GM12878 (cell line): Measurements from ENCODE around the gene CYP27A1. TPM values are rescaled to one million over a fixed set of nuclear protein-coding genes. Genes with fewer than 3 reads are reported as not detected.

ENCODE experiments used
- ATAC-seq: fragments of 200-7000 bp; cut with Tn5 transposase; 3 replicates; pipeline ENCODE4 v1.9.1; 2020; ENCODE audit warnings: mild to moderate bottlenecking, moderate library complexity
- BruUV-seq: library from RNA; stranded (reverse); fragments of 400-500 nt; replicated peaks from 2 replicates; lab custom pipeline; 2021; lab: Mats Ljungman, UMichigan
- CTCF ChIA-PET: fragments of 300-600 bp; sonication (Branson Sonifier 250); formaldehyde crosslinking; extraction: SDS; loops from one replicate; lab custom pipeline; 2021; ENCODE audit warnings: inconsistent platforms; lab: Yijun Ruan, JAX
- POLR2A ChIA-PET: fragments of 350-600 bp; formaldehyde crosslinking; extraction: SDS; loops from one replicate; lab custom pipeline; 2021; ENCODE audit warnings: inconsistent platforms; lab: Charles Lee
- RAD21 ChIA-PET: fragments of 300-600 bp; sonication (Branson Sonifier 250); formaldehyde crosslinking; loops from one replicate; lab custom pipeline; 2023; ENCODE audit warnings: antibody characterized with exemption; ENCODE audit not compliant: unreplicated experiment; lab: Charles Lee
- SMC1A ChIA-PET: fragments of 300-600 bp; sonication (Branson Sonifier 250); formaldehyde crosslinking; loops from one replicate; lab custom pipeline; 2023; ENCODE audit not compliant: unreplicated experiment, uncharacterized antibody; lab: Charles Lee
- DNase-seq: peaks from one replicate; pipeline ENCODE4 v3.0.0-alpha.2; 2011; ENCODE audit warnings: low read depth, low spot score
- FAIRE-seq: peaks from 3 replicates; lab custom pipeline; 2011; peaks lifted over from hg19 to GRCh38; lab: Jason Lieb, UNC
- H2AFZ ChIP-seq: 2 replicates; pipeline ENCODE4 v1.6.0; 2011; ENCODE audit warnings: low read depth, low read length, control low read depth; ENCODE audit not compliant: control insufficient read depth
- H3K27ac ChIP-seq: 2 replicates; pipeline ENCODE4 v1.5.1; 2011; ENCODE audit warnings: control low read depth; ENCODE audit not compliant: control insufficient read depth, insufficient read depth
- H3K27me3 ChIP-seq, 2 experiments: replicated peaks in 1 of 2; 2 replicates each; pipeline versions ENCODE4 v1.6.0 to v1.6.1; 2011; ENCODE audit warnings: low read length in 1 of 2; ENCODE audit not compliant: control insufficient read depth in 2 of 2, insufficient read depth in 2 of 2
- H3K36me3 ChIP-seq, 2 experiments: 2 replicates each; pipeline ENCODE4 v1.5.1; 2011; ENCODE audit warnings: low read length in 1 of 2; ENCODE audit not compliant: control insufficient read depth in 2 of 2, insufficient read depth in 2 of 2
- H3K4me1 ChIP-seq: 2 replicates; pipeline ENCODE4 v1.6.1; 2011; ENCODE audit warnings: mild to moderate bottlenecking, low read length, moderate library complexity, mixed read lengths; ENCODE audit not compliant: control insufficient read depth, insufficient read depth
- H3K4me2 ChIP-seq: 2 replicates; pipeline ENCODE4 v1.6.0; 2011; ENCODE audit warnings: control low read depth; ENCODE audit not compliant: control insufficient read depth, insufficient read depth
- H3K4me3 ChIP-seq: fragments of 200-600 bp; sonication (generic); 2 replicates; pipeline ENCODE4 v1.5.1; 2016
- H3K79me2 ChIP-seq: 2 replicates; pipeline ENCODE4 v1.6.0; 2011; ENCODE audit warnings: low read length; ENCODE audit not compliant: control insufficient read depth, insufficient read depth
- H3K9ac ChIP-seq: 2 replicates; pipeline ENCODE4 v1.8.0; 2011; ENCODE audit warnings: low read length, control low read depth, mixed read lengths; ENCODE audit not compliant: control insufficient read depth, insufficient read depth
- H3K9me3 ChIP-seq: replicated peaks from 3 replicates; pipeline ENCODE4 v1.5.1; 2011; ENCODE audit warnings: mild to moderate bottlenecking, low read length; ENCODE audit not compliant: control insufficient read depth, insufficient read depth
- H4K20me1 ChIP-seq: 2 replicates; pipeline ENCODE4 v1.6.0; 2011; ENCODE audit not compliant: control insufficient read depth, insufficient read depth
- ATF2 ChIP-seq: IDR thresholded peaks from 2 replicates; pipeline ENCODE4 v1.6.1; 2012; ENCODE audit warnings: low read length, inconsistent platforms
- ATF7 ChIP-seq: fragments of 450-650 bp; IDR thresholded peaks from 2 replicates; pipeline ENCODE4 v1.6.1; 2016; ENCODE audit warnings: low read depth, mild to moderate bottlenecking
- CREB1 ChIP-seq: IDR thresholded peaks from 2 replicates; pipeline ENCODE4 v1.6.1; 2012; ENCODE audit warnings: low read depth, mild to moderate bottlenecking, inconsistent platforms
- CREM ChIP-seq: IDR thresholded peaks from 2 replicates; pipeline ENCODE4 v1.6.1; 2014; ENCODE audit warnings: antibody characterized with exemption, low read depth
- GABPA ChIP-seq: IDR thresholded peaks from 2 replicates; pipeline ENCODE4 v1.6.1; 2014; ENCODE audit warnings: antibody characterized with exemption, low read depth, mild to moderate bottlenecking, inconsistent platforms
- GATAD2B ChIP-seq: fragments of 450-650 bp; conservative IDR thresholded peaks from 2 replicates; pipeline ENCODE4 v1.6.1; 2017; ENCODE audit warnings: low read depth, mild to moderate bottlenecking, moderate library complexity
- IRF3 ChIP-seq: fragments of 450-650 bp; IDR thresholded peaks from 2 replicates; pipeline ENCODE4 v1.6.1; 2014; ENCODE audit warnings: mild to moderate bottlenecking
- IRF5 ChIP-seq: fragments of 450-650 bp; IDR thresholded peaks from 2 replicates; pipeline ENCODE4 v1.6.1; 2017; ENCODE audit warnings: borderline replicate concordance
- MTA2 ChIP-seq: fragments of 450-650 bp; IDR thresholded peaks from 2 replicates; pipeline ENCODE4 v1.6.1; 2016; ENCODE audit warnings: low read depth, mild to moderate bottlenecking, moderate library complexity
- MXI1 ChIP-seq: fragments of 150-350 bp; IDR thresholded peaks from 2 replicates; pipeline ENCODE4 v1.6.1; 2011; ENCODE audit warnings: low read depth, mild to moderate bottlenecking, inconsistent platforms, low read length, improper control_type of control experiment
- RAD21 ChIP-seq: IDR thresholded peaks from 2 replicates; pipeline ENCODE4 v1.6.1; 2011; ENCODE audit warnings: mild to moderate bottlenecking, low read depth, low read length, moderate library complexity; ENCODE audit not compliant: insufficient read depth
- RBBP5 ChIP-seq: fragments of 200-600 bp; sonication (generic); conservative IDR thresholded peaks from 2 replicates; pipeline ENCODE4 v1.6.1; 2016
- RELB ChIP-seq: fragments of 450-650 bp; IDR thresholded peaks from 2 replicates; pipeline ENCODE4 v1.6.1; 2017; ENCODE audit warnings: low read depth, mild to moderate bottlenecking, moderate library complexity
- RUNX3 ChIP-seq: IDR thresholded peaks from 2 replicates; pipeline ENCODE4 v1.6.1; 2012; ENCODE audit warnings: low read length, inconsistent platforms
- SIX5 ChIP-seq: IDR thresholded peaks from 2 replicates; pipeline ENCODE4 v1.6.1; 2011; ENCODE audit warnings: mild to moderate bottlenecking, low read depth, low read length, moderate library complexity; ENCODE audit not compliant: severe bottlenecking
- SMAD1 ChIP-seq: fragments of 450-650 bp; IDR thresholded peaks from 2 replicates; pipeline ENCODE4 v1.6.1; 2018; ENCODE audit warnings: mild to moderate bottlenecking, low read depth; ENCODE audit not compliant: partially characterized antibody
- TARDBP ChIP-seq: IDR thresholded peaks from 2 replicates; pipeline ENCODE4 v1.6.1; 2016; ENCODE audit warnings: borderline replicate concordance
- ZNF274 ChIP-seq: IDR thresholded peaks from one replicate; pipeline ENCODE4 v1.8.0; 2011; ENCODE audit not compliant: insufficient read length, insufficient read depth
- WGBS: methylation state at CpG from one replicate; pipeline ENCODE4 v1.1.6; 2016; ENCODE audit warnings: low lambda C conversion rate; ENCODE audit not compliant: insufficient replicate concordance, insufficient coverage; ENCODE audit errors: missing lambda C conversion rate; 5-methylcytosine and 5-hydroxymethylcytosine counted together
- in situ Hi-C: fragments of 300-500 bp; cut with MboI; formaldehyde crosslinking; loops from 9 replicates; pipeline ENCODE4 v1.14.3; 2018; ENCODE audit warnings: mixed read lengths
- intact Hi-C: fragments of 100-400 bp; cut with micrococcal nuclease; formaldehyde crosslinking; loops from one replicate; pipeline ENCODE4 v1.14.2; 2022; ENCODE audit not compliant: unreplicated experiment
- polyA plus RNA-seq, 11 experiments: library from polyadenylated mRNA; depleted of rRNA in 4 of 11; unstranded in 6 of 11; stranded (reverse) in 5 of 11; fragments of >200 nt; fragmentation: Nextera tagmentation in 4 of 11; fragmentation: Illumina TruSeq in 1 of 11; extraction: Ambion mirVana in 4 of 11; extraction: Trizol in 1 of 11; gene quantifications; 1 replicate in 1 of 11; 2 replicates in 10 of 11; pipeline versions ENCODE4 v1.2.1 to v1.2.3, GENCODE V29; 2011 to 2016; ENCODE audit warnings: inconsistent platforms in 2 of 11, missing spikeins in 2 of 11, low read depth in 1 of 11
- total RNA-seq, 4 experiments: library from RNA; depleted of rRNA in 3 of 4; stranded (reverse); fragments of >200 nt in 3 of 4; fragmentation: Illumina TruSeq in 1 of 4; extraction: Trizol in 1 of 4; gene quantifications; 2 replicates each; pipeline versions ENCODE4 v1.2.1 to v1.2.3, GENCODE V29; 2013 to 2021

CYP27A1 gene
- total and polyA plus RNA-seq, 10 of the 15 experiments (the other 5 are each of a cell fraction or from before 2014, with no cell fraction given), result 0.11 to 0.72 (median 0.18) TPM; not detected in 2

GRCh38 chr2:218859556-218859987 lies 77.6 kb downstream of the CYP27A1 start, which contains the start of gene WNT6:
Gene WNT6, plus strand, starts transcription at chr2:218859805. Its CDS starts 233 bp downstream, at chr2:218860038.
- Histone ChIP-seq H3K27me3 (peaks cover 22 to 28% of the 10 kb centered on the region in 2 experiments), H3K27ac (no peak within 1 kb of the TSS), H4K20me1 (no peaks in the 10 kb centered on the region), H3K9me3 (no peaks in the 10 kb centered on the region), H3K9ac (no peak within 1 kb of the TSS), H2AFZ (no peak within 1 kb of the TSS), H3K79me2 (no peaks in the 10 kb centered on the region), H3K4me1 (no peaks in the 10 kb centered on the region), H3K4me2 (0 out of 2 replicates have a peak within 1 kb of the TSS, but pooled peaks have one; percentile 9), H3K36me3 (no peaks in the 10 kb centered on the region), H3K4me3 (no peak within 1 kb of the TSS)
- DNase-seq, result no peak
- ChIA-PET POLR2A (no interaction called here), CTCF (interaction anchor here (0.7 kb wide), 1 partner anchor 134 kb away, joined by 3 read pairs; no protein-coding TSS in a partner anchor), SMC1A (no interaction called here), RAD21 (no interaction called here)
- intact Hi-C loops (no loop called here), in situ Hi-C loops (no loop called here)
- no CpG with 5 or more reads among the region's 64 CpGs for WGBS
- TF ChIP-seq RAD21 (no peak), MTA2 (no peak), RBBP5 (no peak), MXI1 (no peak), ATF7 (no peak), SMAD1 (no peak), TARDBP (no peak), ATF2 (no peak), CREM (no peak), RELB (no peak), IRF3 (no peak), SIX5 (no peak), ZNF274 (no peak), GABPA (no peak), IRF5 (no peak), CREB1 (no peak), RUNX3 (no peak), GATAD2B (no peak)
- no peak for ATAC-seq
- no TSS peak for BruUV-seq
- FAIRE-seq, result no peak
